ENCODE data around the gene SNTA1.

DNA sequence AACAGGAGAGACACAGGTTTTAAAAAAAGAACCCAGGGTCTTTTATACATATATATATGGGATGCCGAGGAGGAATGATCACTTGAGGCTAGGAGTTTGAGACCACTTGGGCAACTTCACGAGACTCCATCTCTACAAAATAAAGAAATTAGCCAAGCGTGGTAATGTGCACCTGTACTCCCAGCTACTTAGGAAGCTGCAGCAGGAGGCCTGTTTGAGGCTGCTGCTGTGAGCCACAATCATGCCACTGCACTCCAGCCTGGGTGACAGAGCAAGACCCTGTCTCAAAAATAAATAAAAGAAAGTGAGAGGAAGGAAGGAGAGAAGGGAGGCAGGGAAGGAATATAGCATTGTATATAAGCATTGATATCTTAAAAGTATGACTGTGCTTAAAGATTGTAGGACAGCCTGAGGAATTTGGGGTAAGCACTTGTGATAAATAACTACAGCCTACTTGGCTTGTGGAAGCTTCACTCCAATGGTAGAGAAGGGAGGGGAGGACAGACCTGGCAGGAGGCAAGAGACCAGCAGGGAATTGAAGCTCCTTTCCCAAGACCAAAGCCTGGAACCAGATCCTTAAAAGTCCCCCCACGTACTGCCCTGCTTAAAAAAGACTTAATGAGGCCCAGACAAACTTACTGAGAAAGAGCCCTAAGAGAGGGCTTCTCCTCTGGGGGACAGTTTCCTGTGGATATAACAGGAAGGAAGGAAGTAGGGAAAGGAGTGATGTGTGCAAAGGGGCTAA, 2.5 kb upstream of the SNTA1 start:
- TF ChIP-seq JUN (IDR thresholded peaks at IDR 0.05; ENCODE audit: low read depth, low read length), result no peak
- no peak for TF ChIP-seq SP1 (IDR thresholded peaks at IDR 0.05; ENCODE audit: low read depth, low read length)
- no peak for TF ChIP-seq POLR2A (IDR thresholded peaks at IDR 0.05; ENCODE audit: control extremely low read depth in 1 of 2, low read depth in 2 of 2, low read length in 2 of 2)
- TF ChIP-seq RAD21 (IDR thresholded peaks at IDR 0.05 in 1 of 2, conservative IDR thresholded peaks at IDR 0.05 in 1 of 2; ENCODE audit: low read depth in 2 of 2, low read length in 2 of 2), result no peak
- no peak for TF ChIP-seq HDAC6 (IDR thresholded peaks at IDR 0.05; ENCODE audit: low read depth, low read length)

Measured in H1 (cell line).